HG02610 (cell line): Measurements from ENCODE around the gene KCNK5.

Experiments used
- ATAC-seq: cut with Tn5 transposase; IDR thresholded peaks from one replicate; pipeline ENCODE4 v1.9.1; 2021; ENCODE audit warnings: mild to moderate bottlenecking, moderate library complexity; ENCODE audit not compliant: unreplicated experiment

Gene KCNK5

DNA sequence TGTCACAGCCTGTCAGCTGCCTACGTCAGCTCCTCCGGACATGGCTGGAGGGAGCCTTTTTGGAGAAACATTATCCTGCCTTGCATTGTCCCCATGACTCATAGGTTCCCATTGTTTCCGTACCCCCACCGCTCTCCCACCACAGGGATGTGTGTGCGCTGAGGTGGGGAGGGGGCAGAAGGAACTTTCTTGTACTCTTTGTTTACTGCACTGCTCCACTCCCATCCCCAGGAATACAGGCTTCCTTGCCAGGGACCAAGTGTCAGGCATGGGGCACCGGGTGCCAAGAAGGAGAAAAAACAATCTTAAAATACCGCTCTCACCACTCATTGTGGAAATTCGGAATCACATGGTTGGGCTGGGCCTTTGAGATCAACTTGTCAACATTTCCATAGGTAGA, 51.0 kb downstream of the KCNK5 start:
- no peak for ATAC-seq

DNA sequence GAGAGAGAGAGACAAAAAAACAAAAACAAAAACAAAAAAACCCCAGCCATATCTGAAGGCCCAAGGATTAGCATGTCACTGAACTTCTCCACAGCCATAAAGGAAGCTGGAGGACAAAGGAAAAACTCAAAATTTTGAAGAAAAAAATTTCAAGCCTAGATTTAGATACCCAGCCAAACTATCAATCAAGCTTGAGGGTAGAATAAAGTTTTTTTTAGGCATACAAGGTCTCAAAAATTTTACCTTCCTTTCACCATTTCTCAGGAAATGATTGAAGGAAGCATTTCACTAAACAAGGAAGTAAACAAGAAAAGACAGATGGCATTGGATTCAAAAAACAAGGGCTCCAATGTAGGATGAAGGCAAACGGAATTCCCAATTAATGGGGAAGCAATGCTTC, 52.1 kb downstream of the KCNK5 start:
- no peak for ATAC-seq

DNA sequence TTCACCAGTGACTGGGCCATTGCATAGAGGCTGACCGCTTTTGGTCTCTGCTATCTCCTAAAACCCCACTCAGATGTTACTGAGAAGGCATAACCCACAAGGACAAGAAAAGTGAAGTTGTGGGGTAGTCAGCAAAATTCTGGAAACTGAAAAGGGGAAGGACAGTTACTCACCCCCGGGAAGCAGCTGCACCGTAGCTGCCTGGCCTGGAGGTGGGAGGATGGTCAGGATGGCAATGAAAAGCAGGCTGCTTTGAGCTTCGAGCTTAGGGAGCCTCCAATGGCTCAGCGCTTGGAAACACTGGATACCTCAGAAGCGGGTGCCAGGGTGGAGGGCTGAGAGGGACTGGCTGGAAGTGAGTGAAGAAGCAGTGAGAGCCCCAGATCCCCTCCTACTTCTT, 56.0 kb downstream of the KCNK5 start:
- no peak for ATAC-seq

DNA sequence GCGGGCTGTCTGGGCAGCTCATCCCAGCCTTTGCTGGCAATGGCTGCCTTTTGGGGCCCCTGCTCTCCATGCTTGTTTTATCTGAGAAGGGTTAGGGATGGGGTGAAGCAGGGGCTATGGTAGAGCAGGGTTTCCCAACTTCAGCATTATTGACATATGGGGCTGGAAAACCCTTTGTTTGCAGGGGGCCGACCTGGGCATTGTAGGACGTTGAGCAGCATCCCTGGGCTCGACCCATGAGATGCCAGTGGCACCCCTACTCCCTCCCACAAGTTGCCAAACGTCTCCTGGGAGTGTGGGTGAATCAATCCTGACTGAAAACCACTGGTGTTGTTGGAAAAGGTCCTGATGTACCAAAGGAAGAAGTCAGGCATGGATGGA, 56.9 kb downstream of the KCNK5 start:
- ATAC-seq, result no peak

GRCh38 chr6:39171489-39172376, 57.5 kb downstream of the KCNK5 start:
- ATAC-seq, result no peak

DNA sequence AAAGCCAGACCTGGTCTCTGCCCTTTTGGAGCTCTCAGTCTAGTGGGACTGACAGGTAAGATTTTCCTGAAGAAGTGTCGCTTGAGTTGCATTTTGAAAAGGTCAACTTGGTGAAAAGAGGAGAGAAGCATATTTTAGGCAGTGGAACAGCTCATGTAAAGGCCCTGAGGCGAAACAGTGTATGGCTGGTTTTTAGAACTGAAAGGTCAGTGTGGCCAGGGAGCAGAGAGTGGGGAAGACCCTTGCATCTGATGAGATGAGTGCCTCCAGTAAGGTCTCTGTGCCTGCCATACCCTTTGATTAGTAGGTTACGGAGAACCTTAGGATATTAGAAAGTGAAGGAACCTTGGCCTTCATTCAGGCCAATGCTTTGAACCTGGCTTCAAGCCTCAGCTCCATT, 58.4 kb downstream of the KCNK5 start:
- ATAC-seq, result no peak

DNA sequence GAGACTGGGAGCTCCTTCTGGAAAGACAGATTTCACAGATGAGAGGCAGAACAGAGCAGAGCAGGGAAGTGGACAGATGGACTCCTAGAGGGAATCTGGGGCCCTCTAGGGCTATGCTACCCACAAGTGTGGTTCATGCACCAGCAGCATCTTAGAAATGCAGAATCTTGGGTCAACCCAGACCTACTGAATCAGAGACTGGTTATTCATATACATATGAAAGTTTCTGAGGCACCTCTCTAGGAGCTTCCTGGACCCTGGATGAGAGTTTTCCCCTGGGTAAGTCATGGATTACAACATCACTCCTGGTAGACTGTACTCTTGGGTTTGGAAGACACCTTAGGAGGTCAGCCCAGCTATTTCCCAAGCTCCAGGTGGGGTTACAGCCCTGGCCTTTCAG, 58.9 kb downstream of the KCNK5 start:
- no peak for ATAC-seq

DNA sequence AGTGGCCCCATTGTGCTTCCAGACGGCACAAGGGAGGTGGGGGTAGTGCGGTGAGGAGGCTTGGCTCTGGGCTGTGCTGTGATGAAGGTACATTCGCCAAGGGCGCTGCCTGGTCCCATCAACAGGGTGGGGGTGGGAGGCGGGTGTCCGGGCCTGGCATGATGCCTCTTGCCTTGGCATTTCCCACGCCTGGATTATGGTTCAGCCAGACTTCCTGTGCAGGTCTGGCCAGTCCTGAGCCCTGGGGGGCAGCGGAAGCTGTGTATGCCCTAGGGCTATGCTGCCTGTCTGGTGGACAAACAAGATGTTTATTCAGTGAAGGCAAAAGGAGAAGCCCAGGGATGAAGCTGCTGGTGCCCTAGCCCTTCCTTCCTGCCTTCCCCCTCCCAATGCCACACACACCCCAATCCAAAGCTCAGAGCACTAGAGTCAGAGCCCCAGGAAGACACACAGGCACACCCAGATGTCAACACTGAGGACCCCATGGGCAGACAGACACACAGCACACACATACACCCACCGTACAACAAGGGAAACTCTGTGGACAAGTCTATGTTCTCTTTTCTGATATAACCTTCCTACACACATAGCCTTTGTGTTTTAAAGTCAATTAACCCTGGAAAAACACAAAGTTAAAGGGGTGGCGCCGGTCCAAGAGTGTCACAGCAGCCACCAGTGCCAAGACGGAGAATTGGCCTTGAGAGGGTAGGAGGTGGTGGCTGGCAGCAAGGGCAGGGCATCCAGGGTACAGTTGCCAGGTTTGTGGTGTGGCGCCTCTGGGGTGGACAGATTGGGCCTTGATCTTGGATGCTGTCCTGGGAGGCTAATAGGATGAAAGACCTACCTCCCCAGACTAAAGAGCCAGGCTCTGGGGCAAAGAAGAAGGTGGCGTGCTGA, 59.6 kb downstream of the KCNK5 start:
- no peak for ATAC-seq

GRCh38 chr6:39167866-39168625, 61.2 kb downstream of the KCNK5 start:
- ATAC-seq, result no peak

GRCh38 chr6:39167321-39167720, 62.0 kb downstream of the KCNK5 start:
- ATAC-seq, result no peak

GRCh38 chr6:39166912-39167290, 62.4 kb downstream of the KCNK5 start:
- ATAC-seq, result no peak

DNA sequence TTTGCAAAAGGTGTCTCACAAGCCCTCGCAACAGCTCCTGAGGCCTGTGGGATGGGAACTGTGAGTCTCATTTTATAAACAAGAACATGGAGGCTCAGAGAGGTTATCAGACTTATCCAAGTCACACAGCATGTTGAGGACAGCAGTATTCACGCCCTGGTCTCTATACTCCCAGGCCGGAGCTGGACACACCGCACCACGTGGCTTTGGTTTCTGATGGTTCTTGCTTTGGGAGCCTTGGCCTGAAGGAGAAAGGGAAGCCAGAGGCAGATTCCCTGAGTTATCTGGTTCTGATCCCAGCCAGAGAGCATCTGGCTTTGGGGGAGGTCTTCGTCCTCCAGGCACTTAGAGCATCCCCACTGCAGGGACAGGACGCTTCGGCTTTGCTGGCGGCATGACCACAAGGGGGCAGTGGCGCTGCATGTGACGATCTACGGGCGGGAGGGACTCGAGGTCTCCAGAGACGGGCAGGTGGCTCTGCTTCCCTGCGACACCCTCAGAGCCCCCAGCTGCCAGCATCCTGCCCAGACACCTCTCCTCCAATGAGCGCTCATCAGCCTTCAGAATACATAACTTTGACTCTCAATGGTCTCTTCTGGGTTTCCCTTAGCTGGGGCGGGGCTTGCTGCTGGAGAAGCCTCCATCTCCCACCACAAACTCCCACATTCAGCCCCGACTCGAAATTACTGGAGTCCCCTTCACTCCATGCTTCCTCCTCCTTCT, 62.9 kb downstream of the KCNK5 start:
- peak; percentile 63 for ATAC-seq

DNA sequence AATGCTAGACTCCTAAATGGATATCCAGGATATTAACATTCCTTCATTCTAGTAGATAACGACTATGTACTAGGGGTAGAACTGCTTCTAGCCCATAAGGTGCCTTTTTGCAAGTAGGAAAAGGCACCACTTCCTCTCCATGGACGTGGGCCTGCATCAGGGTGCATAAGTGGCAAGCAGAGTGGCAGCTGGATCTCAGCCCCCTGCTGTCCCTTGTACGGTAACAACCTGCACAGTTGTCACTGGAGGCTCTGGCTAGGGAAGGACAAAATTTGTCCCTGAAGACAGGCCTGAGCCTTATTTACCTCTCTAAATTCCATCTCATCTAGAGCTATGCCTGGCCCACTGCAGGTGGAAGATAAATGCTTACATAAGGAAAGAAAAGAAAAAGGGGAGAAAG, 71.8 kb downstream of the KCNK5 start:
- no peak for ATAC-seq

- no peak for ATAC-seq
Observed at GRCh38 chr6:39156801-39157200, 72.5 kb downstream of the KCNK5 start.

DNA sequence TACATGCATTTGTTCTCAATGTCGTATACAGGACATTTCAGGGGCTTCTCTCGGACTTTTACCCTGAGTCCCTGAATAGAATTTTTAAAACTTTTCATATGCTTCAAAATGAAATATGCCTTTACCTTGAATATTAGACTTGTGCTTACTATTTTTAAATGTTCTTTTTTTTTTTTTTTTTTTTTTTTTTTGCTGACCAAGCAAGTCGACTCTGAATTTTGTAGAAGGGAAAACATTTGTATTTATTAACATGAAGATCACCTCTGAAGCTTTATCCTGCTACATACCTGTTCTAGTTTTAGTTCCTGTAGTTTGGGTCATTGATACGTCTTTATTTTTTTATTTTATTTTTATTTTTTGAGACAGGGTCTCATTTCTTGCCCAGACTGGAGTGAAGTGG, 74.6 kb downstream of the KCNK5 start:
- no peak for ATAC-seq

DNA sequence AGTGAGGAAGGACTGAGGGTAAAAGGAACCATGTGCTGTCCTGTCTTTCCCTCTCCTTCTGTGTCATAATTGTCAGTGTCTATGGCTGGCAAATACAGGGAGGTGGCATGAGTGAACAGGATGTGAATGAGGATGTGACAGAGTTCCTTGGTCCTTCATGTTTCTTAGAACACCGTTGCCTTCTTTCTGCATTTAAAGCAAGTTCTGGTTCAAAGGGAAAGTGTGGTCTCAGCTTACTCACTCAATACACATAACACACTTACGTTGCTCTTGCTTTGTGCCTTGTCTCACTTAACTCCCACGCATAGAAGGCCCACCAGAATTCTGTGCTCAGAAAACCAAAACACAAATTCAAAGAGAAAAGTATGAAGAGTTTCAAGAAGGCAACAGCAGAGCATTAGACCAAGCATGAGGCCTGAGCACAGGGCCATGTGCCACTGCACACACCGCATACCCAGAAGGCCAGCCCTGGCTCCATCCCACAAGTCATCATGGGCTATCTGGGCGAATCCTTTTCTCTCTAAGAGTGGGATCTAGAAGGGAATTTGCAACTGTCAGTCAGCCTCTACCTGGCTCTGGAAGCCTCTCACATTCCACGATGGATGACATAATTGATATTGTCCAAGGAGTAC, 75.4 kb downstream of the KCNK5 start:
- ATAC-seq, result no peak

- ATAC-seq, result no peak
Observed at GRCh38 chr6:39152262-39152661, 77.0 kb downstream of the KCNK5 start.

GRCh38 chr6:39151211-39151610, 78.1 kb downstream of the KCNK5 start:
- ATAC-seq, result no peak

DNA sequence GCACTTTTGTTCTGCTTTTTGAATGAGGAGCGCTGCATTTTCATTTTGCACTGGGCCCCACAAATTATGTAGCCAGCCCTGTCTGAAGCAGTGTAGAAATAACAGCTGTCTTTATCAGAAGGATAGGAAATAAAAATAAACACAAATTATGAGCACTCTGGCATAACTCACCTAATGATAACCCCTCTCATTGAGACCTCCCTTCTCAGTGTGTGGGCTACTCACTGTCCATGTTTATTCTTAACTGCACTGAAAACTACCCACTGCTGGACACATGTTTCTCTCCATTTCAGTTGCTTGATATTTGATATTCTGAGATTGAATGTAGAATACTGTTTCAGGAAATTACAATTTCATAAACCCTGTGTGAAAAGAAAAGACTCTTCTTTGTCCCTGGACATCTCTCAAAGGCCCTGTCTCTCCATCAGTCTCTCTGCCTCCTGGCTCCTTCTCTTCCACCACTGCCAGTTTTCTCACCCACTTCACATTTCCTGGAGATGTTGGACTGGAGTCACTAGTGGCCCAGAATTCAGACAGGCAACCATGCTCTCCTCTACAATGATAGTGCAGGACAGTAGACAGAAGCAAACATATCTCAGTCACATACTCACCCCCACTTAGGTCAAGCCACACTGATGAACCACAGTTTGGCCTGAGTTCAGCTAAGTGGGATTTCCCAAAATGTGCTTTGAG, 84.6 kb downstream of the KCNK5 start:
- no peak for ATAC-seq
